GM10248 (cell line): ENCODE data around the gene LAIR2.

ENCODE experiments used
- CTCF ChIA-PET: fragments of 300-600 bp; sonication (Branson Sonifier 250); formaldehyde crosslinking; extraction: SDS; loops from one replicate; lab custom pipeline; 2021; ENCODE audit warnings: antibody characterized with exemption; lab: Yijun Ruan, JAX
- POLR2A ChIA-PET: fragments of 350-650 bp; sonication (Branson Sonifier 250); formaldehyde crosslinking; extraction: SDS; loops from one replicate; lab custom pipeline; 2020; ENCODE audit warnings: antibody characterized with exemption; lab: Yijun Ruan, JAX
- DNase-seq: peaks from one replicate; pipeline ENCODE4 v3.0.0; 2012; ENCODE audit errors: extremely low spot score
- TF ChIP-seq, protein P1 (sequence below): IDR thresholded peaks from 2 replicates; pipeline ENCODE4 v1.5.1; 2012; ENCODE audit warnings: mild to moderate bottlenecking, low read depth; ENCODE audit errors: extremely low read depth, missing control alignments, control extremely low read depth

Gene LAIR2

GRCh38 chr19:54533476-54533875 is 30.8 kb downstream of the LAIR2 start:
- CTCF ChIA-PET = no interaction called here
- TF ChIP-seq, protein P1, sequence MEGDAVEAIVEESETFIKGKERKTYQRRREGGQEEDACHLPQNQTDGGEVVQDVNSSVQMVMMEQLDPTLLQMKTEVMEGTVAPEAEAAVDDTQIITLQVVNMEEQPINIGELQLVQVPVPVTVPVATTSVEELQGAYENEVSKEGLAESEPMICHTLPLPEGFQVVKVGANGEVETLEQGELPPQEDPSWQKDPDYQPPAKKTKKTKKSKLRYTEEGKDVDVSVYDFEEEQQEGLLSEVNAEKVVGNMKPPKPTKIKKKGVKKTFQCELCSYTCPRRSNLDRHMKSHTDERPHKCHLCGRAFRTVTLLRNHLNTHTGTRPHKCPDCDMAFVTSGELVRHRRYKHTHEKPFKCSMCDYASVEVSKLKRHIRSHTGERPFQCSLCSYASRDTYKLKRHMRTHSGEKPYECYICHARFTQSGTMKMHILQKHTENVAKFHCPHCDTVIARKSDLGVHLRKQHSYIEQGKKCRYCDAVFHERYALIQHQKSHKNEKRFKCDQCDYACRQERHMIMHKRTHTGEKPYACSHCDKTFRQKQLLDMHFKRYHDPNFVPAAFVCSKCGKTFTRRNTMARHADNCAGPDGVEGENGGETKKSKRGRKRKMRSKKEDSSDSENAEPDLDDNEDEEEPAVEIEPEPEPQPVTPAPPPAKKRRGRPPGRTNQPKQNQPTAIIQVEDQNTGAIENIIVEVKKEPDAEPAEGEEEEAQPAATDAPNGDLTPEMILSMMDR = no peak
- no peak for DNase-seq
- POLR2A ChIA-PET = no interaction called here

- POLR2A ChIA-PET = no interaction called here
- DNase-seq = no peak
- CTCF ChIA-PET = no interaction called here
- TF ChIP-seq, protein P1 = no peak
These were observed 31.5 kb downstream of the LAIR2 start for GRCh38 chr19:54534156-54534555.

DNA sequence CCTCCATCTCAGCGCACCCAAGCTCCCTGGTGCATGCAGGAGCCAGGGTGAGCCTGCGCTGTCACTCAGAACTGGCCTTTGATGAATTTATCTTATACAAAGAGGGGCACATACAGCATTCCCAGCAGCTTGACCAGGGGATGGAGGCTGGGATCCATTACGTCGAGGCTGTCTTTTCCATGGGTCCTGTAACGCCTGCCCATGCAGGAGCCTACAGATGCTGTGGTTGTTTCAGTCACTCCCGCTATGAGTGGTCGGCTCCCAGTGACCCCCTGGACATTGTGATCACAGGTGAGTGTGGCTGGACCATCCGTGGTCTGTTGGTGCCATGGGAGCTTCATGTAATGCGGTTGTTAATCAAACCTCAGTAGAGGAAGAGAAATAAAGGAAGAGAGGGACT is 33.0 kb downstream of the LAIR2 start:
- DNase-seq = no peak
- ChIA-PET POLR2A (no interaction called here), CTCF (interaction anchor here (1.3 kb wide), 1 partner anchor 16 kb away, joined by 3 read pairs; no protein-coding TSS in a partner anchor)
- TF ChIP-seq, protein P1 = no peak

GRCh38 chr19:54536956-54537355 is 34.3 kb downstream of the LAIR2 start:
- ChIA-PET CTCF (interaction anchor here (1.1 kb wide), 1 partner anchor 13 kb away, joined by 3 read pairs; no protein-coding TSS in a partner anchor), POLR2A (no interaction called here)
- DNase-seq = no peak
- TF ChIP-seq, protein P1 = no peak

DNA sequence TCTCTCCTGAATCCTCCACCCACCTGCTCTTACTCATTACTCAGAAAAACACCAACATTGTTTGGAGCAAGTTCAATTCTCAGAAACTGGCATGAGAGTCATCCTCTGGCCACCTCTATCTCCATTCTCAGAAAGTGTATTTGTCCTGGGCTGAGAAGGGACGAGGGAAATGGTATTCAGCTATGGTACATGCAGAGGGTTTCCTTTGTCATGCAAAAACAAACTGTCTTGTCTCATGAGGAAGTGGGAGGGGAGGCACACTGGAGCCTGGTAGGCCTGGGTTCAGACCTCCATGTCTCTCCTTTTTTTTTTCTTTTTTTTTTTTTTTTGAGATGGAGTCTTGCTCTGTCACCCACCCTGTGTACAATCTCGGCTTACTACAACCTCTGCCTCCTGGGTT is 39.1 kb downstream of the LAIR2 start:
- POLR2A ChIA-PET = no interaction called here
- DNase-seq = no peak
- CTCF ChIA-PET = interaction anchor here (1.3 kb wide), 1 partner anchor 112 kb away, joined by 4 read pairs; no protein-coding TSS in a partner anchor
- TF ChIP-seq, protein P1 = no peak

- ChIA-PET POLR2A (no interaction called here), CTCF (interaction anchor here (1.2 kb wide), 1 partner anchor 30 kb away, joined by 3 read pairs; no protein-coding TSS in a partner anchor)
- no peak for DNase-seq
- TF ChIP-seq, protein P1 = no peak
These were observed 46.2 kb downstream of the LAIR2 start for GRCh38 chr19:54548806-54549205.

DNA sequence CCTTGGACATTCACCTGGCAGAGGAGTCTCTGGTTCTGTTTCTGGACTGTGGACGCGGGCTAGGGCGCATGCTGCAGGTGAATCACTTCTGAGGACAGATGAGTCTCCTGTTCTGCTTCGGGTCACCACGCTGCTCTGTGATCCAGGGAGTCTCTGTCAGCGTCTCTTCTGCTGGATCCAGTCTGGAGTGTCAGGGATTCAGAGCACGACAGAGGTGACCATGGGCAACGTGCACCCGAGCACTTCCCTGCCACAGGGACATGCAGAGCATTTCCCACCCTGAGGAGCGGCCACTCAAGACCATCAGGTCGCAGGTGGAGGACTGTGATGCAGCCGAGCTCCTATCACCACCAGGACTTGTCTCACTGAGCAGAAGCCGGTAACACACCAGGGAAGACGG is 46.6 kb downstream of the LAIR2 start:
- DNase-seq = no peak
- ChIA-PET CTCF (interaction anchor here (1.2 kb wide), 1 partner anchor 30 kb away, joined by 3 read pairs; no protein-coding TSS in a partner anchor), POLR2A (no interaction called here)
- TF ChIP-seq, protein P1 = no peak
